GM21717 (cell line): ENCODE data around the gene DSG3.

Experiments
- ATAC-seq: cut with Tn5 transposase; IDR thresholded peaks from one replicate; pipeline ENCODE4 v1.9.1; 2021; ENCODE audit warnings: mild to moderate bottlenecking, moderate library complexity; ENCODE audit not compliant: unreplicated experiment

DSG3 gene

DNA sequence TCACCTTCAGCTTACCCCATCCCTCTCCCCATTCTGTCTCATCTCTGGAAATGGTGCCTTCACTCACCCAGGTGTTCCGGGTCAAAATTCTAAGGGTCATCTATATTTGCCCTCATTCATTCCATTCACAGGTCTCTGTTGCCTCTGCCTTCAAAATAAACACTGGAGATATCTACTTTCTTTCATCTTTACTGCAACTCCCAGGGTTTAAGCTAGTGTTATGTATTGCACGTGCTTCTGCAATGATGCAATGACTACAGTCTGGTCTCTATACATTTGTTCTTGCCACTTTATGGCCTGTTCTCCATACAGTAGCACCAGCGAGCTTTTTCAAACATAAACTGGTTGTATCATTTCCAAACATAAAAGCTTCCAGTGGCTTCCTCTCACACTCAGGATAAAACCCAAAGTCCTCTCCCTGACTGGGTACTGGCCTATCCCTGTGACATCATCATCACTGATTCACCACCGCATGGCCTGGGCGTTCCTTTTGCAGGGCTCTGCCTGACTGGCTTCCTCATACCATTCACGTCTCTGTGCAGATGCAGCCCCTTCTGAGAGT is 64.7 kb downstream of the DSG3 start:
- ATAC-seq = no peak

DNA sequence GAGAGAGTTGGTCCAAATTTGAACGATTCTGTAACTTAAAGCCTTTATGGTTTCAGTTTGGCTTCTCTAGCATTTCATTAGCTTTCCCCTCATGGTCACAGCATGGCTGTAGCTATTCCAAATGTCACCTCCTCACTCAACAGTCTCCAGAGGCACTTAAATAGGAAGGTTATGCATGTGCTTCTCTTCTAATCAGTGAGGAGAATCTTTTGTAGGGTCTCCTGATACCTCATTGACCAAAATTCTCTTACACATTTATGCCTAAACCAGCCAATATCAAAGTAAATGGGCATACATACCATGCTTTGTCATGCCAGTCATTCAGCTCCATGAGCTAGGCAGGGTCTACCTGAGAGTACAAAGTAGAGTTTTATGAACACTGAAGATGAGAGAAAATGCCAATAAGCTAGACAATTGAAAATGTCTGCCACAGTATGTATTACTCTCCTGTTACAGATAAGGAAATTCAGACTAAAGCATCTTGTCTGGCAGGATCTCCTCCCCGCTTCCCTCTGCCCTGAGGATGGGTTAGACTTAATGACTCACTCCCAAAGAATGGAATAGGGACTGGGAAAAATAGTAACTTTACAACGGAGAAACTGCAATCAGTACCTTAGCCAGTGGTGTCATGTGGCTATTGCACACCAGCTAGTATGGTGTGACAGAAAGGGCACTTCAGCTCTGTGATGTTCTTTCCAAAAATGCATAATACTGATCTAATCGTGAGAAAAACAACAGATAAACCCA is 65.8 kb downstream of the DSG3 start:
- no peak for ATAC-seq

DNA sequence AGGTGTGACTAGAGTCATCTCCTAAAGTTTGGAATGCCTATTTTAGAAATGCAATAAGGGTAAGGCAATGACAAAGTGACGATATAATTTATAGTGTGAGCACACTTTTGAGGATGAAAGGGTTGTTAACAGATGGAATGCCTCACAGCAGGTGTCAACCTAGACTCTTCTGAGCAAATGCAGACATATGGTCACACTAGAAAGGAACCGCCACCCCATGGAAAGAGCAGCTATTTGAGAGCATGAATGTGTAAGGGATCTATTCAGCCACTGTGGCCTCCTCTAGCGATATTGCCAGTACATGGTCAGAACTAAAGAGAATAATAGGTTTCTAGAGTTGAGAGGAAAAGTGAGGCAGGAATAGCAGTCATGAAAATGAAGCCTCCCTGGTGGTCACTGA is 68.9 kb downstream of the DSG3 start:
- no peak for ATAC-seq

GRCh38 chr18:31526374-31526773 is 78.8 kb downstream of the DSG3 start:
- no peak for ATAC-seq
